Keratinocyte (primary cell): Measurements from ENCODE around the gene TAS1R2. TPM values are rescaled to one million over a fixed set of nuclear protein-coding genes. Genes with fewer than 3 reads are reported as not detected.

Experiments
- DNase-seq: peaks from one replicate; pipeline ENCODE4 v3.0.0-alpha.2; 2011; ENCODE audit warnings: low read depth, missing footprints, low spot score
- FAIRE-seq: peaks from 2 replicates; lab custom pipeline; 2011; peaks lifted over from hg19 to GRCh38; lab: Jason Lieb, UNC
- H2AFZ ChIP-seq: 2 replicates; pipeline ENCODE4 v1.6.0; 2012; ENCODE audit warnings: low read length, control low read depth, inconsistent platforms; ENCODE audit not compliant: control insufficient read depth
- H3K27ac ChIP-seq: 2 replicates; pipeline ENCODE4 v1.5.1; 2011; ENCODE audit warnings: low read length; ENCODE audit not compliant: control insufficient read depth, insufficient read depth
- H3K27me3 ChIP-seq: 3 replicates; pipeline ENCODE4 v1.6.0; 2011; ENCODE audit warnings: low read length; ENCODE audit not compliant: control insufficient read depth, insufficient read depth; ENCODE audit errors: extremely low read depth
- H3K36me3 ChIP-seq, 2 experiments: 2 replicates in 1 of 2; 3 replicates in 1 of 2; pipeline ENCODE4 v1.5.1; 2011; ENCODE audit warnings: low read length in 2 of 2, mild to moderate bottlenecking in 1 of 2; ENCODE audit not compliant: control insufficient read depth in 2 of 2, insufficient read depth in 2 of 2; ENCODE audit errors: extremely low read depth in 1 of 2
- H3K4me1 ChIP-seq: 3 replicates; pipeline ENCODE4 v1.5.1; 2011; ENCODE audit warnings: low read length; ENCODE audit not compliant: control insufficient read depth, insufficient read depth; ENCODE audit errors: extremely low read depth
- H3K4me2 ChIP-seq: 3 replicates; pipeline ENCODE4 v1.6.0; 2011; ENCODE audit warnings: low read depth, low read length; ENCODE audit not compliant: control insufficient read depth, insufficient read depth; ENCODE audit errors: extremely low read depth
- H3K4me3 ChIP-seq, 3 experiments: fragments of 200-600 bp in 1 of 3; sonication (generic) in 1 of 3; 2 replicates in 2 of 3; 3 replicates in 1 of 3; pipeline ENCODE4 v1.5.1; 2011 to 2016; ENCODE audit warnings: low read length in 3 of 3, mild to moderate bottlenecking in 3 of 3, control low read depth in 2 of 3, inconsistent platforms in 1 of 3, low read depth in 1 of 3, mixed read lengths in 1 of 3, mixed run types in 1 of 3, moderate library complexity in 1 of 3; ENCODE audit not compliant: control insufficient read depth in 2 of 3, insufficient read depth in 2 of 3; ENCODE audit errors: extremely low read depth in 1 of 3
- H3K79me2 ChIP-seq: 2 replicates; pipeline ENCODE4 v1.6.0; 2012; ENCODE audit warnings: low read length; ENCODE audit not compliant: control insufficient read depth, insufficient read depth
- H3K9ac ChIP-seq: 3 replicates; pipeline ENCODE4 v1.6.0; 2011; ENCODE audit warnings: low read length; ENCODE audit not compliant: control insufficient read depth, insufficient read depth; ENCODE audit errors: extremely low read depth
- H3K9me1 ChIP-seq: 3 replicates; pipeline ENCODE4 v1.6.0; 2011; ENCODE audit warnings: low read length; ENCODE audit not compliant: control insufficient read depth, insufficient read depth; ENCODE audit errors: extremely low read depth
- H3K9me3 ChIP-seq: 2 replicates; pipeline ENCODE4 v1.5.1; 2012; ENCODE audit warnings: low read depth, low read length; ENCODE audit not compliant: control insufficient read depth
- H4K20me1 ChIP-seq: 3 replicates; pipeline ENCODE4 v1.6.0; 2011; ENCODE audit warnings: low read length; ENCODE audit not compliant: control insufficient read depth, insufficient read depth; ENCODE audit errors: extremely low read depth
- CTCF ChIP-seq, 3 experiments: IDR thresholded peaks in 1 of 3; conservative IDR thresholded peaks in 1 of 3; optimal IDR thresholded peaks in 1 of 3; 2 replicates in 2 of 3; 3 replicates in 1 of 3; pipeline versions ENCODE3 to v1.5.1; 2011; ENCODE audit warnings: low read length in 3 of 3, mild to moderate bottlenecking in 3 of 3, moderate library complexity in 2 of 3, control low read depth in 1 of 3, inconsistent platforms in 1 of 3; ENCODE audit not compliant: insufficient read depth in 2 of 3; ENCODE audit errors: extremely low read depth in 1 of 3
- EZH2 ChIP-seq: IDR thresholded peaks from one replicate; pipeline ENCODE4 v1.6.1; 2012; ENCODE audit warnings: inconsistent platforms, mild to moderate bottlenecking, low read length, moderate library complexity
- dilution Hi-C: fragments of 300-500 bp; cut with MboI; formaldehyde crosslinking; loops from one replicate; pipeline ENCODE4 v1.7.0; 2020; ENCODE audit warnings: low sequenced_read_pairs; ENCODE audit not compliant: extremely low pct_ligation_motif_present
- polyA plus RNA-seq, 5 experiments: library from polyadenylated mRNA; depleted of rRNA in 3 of 5; stranded (reverse) in 3 of 5; stranded (forward) in 1 of 5; unstranded in 1 of 5; fragments of >200 nt; gene quantifications; 1 replicate in 1 of 5; 2 replicates in 3 of 5; 3 replicates in 1 of 5; pipeline versions ENCODE4 v1.2.1 to v1.2.3, GENCODE V29; 2011 to 2012; ENCODE audit warnings: missing spikeins in 2 of 5, low read depth in 1 of 5, low replicate concordance in 1 of 5

TAS1R2 gene
- polyA plus RNA-seq, 1 donor (not counting 4 experiments of a cell fraction or from before 2014, with no cell fraction given) = not detected

GRCh38 chr1:18902523-18903290 is 43.2 kb upstream of the TAS1R2 start, which contains the start of gene ALDH4A1:
ALDH4A1 (minus strand) TSS chr1:18902555; CDS start chr1:18902523, 32 bp downstream.
- DNase-seq (peak; percentile 94), FAIRE-seq (peak; percentile 91)
- H3K27me3 ChIP-seq = no peaks in the 10 kb centered on the region
- H3K4me2 ChIP-seq = peak within 1 kb of the TSS; percentile 85
- H3K9me1 ChIP-seq = no peaks in the 10 kb centered on the region
- peak within 1 kb of the TSS; percentile 93 for H3K9ac ChIP-seq
- TF ChIP-seq EZH2 = no peak
- TF ChIP-seq CTCF (optimal IDR thresholded peaks at IDR 0.05 in 1 of 3, IDR thresholded peaks at IDR 0.05 in 1 of 3, conservative IDR thresholded peaks at IDR 0.05 in 1 of 3; ENCODE audit: extremely low read depth in 1 of 3, insufficient read depth in 2 of 3, low read length in 3 of 3) = no peak
- H3K27ac ChIP-seq = peak within 1 kb of the TSS; percentile 98
- dilution Hi-C loops = no loop called here
- peaks cover 48% of the 10 kb centered on the region for H3K4me1 ChIP-seq
- no peaks in the 10 kb centered on the region for H3K9me3 ChIP-seq
- peaks cover 11 to 21% of the 10 kb centered on the region in 2 experiments for H3K36me3 ChIP-seq
- H3K4me3 ChIP-seq = peak within 1 kb of the TSS; percentile 79 to 92 (median 81)
- H2AFZ ChIP-seq = peak within 1 kb of the TSS; percentile 69
- H4K20me1 ChIP-seq = peaks cover 3% of the 10 kb centered on the region
- peaks cover 31% of the 10 kb centered on the region for H3K79me2 ChIP-seq

- no peaks in the 10 kb centered on the region for H3K27me3 ChIP-seq
- dilution Hi-C loops = no loop called here
- peak overlapping the region; percentile 79 to 92 (median 81) for H3K4me3 ChIP-seq
- DNase-seq = no peak
- H3K4me2 ChIP-seq = peak overlapping the region; percentile 85
- peak overlapping the region; percentile 98 for H3K27ac ChIP-seq
- TF ChIP-seq EZH2 (no peak), CTCF (optimal IDR thresholded peaks at IDR 0.05 in 1 of 3, IDR thresholded peaks at IDR 0.05 in 1 of 3, conservative IDR thresholded peaks at IDR 0.05 in 1 of 3; ENCODE audit: extremely low read depth in 1 of 3, insufficient read depth in 2 of 3, low read length in 3 of 3) (no peak)
- no peaks in the 10 kb centered on the region for H3K9me3 ChIP-seq
- H3K79me2 ChIP-seq = peaks cover 26% of the 10 kb centered on the region
- FAIRE-seq = no peak
- peaks cover under 1% of the 10 kb centered on the region for H4K20me1 ChIP-seq
- H3K9me1 ChIP-seq = no peaks in the 10 kb centered on the region
- H2AFZ ChIP-seq = peak overlapping the region; percentile 17
- peaks cover 48% of the 10 kb centered on the region for H3K4me1 ChIP-seq
- H3K36me3 ChIP-seq = peaks cover 7 to 14% of the 10 kb centered on the region in 2 experiments
- peak overlapping the region; percentile 93 for H3K9ac ChIP-seq
These were observed 42.6 kb upstream of the TAS1R2 start for GRCh38 chr1:18901952-18902522.
